Mesenteric fat pad (tissue), 1 donor: ENCODE data around the gene TOR1AIP1. TPM values are rescaled to one million over a fixed set of nuclear protein-coding genes. Genes with fewer than 3 reads are reported as not detected.

ENCODE experiments used
- DNase-seq: peaks from one replicate; pipeline ENCODE4 v3.0.0-alpha.2; 2020; ENCODE audit warnings: low spot score
- total RNA-seq: library from RNA; stranded (reverse); fragmentation: NEBNext Ultra II Directional; extraction: Animal tissue kit (Norgen Biotek cat#: 25700); gene quantifications from one replicate; pipeline ENCODE4 v1.2.1, GENCODE V29; 2021
- donor health status: DM: yes; HTN: yes; CAD: no.

The TOR1AIP1 gene
- total RNA-seq, 1 donor from 2014 or later: 42.6 TPM

- DNase-seq: no peak
These were observed 2.3 kb upstream of the TOR1AIP1 start for GRCh38 chr1:179879797-179880196.

DNA sequence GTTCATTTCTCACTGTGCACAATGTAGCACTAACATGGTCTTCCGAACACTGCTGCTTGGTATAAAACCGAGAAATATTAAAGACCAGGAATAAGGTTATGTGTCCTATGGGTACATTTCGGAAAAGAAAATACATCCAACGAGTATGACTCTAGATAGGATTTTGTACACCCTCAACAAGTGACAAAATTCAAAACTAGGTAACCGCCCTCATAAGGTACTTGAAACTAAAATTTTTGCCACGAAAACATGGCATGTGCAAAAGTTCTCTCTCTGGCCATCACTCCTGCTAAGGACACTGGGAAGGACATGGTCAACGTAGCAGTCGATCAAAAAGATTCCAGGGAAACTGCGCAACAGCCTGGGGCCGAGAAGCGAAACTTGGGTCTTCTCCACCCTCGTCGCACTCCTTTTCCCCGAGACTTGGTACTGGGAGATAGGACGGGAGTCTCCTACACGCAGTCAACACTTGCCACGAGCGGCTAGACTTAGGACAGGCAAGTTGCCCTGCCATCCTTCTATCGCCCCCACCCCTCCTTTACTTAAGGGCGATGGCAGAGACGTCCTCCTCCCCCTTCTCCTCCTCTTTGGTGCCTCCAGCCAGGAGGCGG is 338 bp upstream of the TOR1AIP1 start:
- no peak for DNase-seq

GRCh38 chr1:179883040-179883744 is 1.1 kb downstream of the TOR1AIP1 start:
- no peak for DNase-seq

- no peak for DNase-seq
These were observed 1.7 kb downstream of the TOR1AIP1 start for GRCh38 chr1:179883745-179884138.

DNA sequence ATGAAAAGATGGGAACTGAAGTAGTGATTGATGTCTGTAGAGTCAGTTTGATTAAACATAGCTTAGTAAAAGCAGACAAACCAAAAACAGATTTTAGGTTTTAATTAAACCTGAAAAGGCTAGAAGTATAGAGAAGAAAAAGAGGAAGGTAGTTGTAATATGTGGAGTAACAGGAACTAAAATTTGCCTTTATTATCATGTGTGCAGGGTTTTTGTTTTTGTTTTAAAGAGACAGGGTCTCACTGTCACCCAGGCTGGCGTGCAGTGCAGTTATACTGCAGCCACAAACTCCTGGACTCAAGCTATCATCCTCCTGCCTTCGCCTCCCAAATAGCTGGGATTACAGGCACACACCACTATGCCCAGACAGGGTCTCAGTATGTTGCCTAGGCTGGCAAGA is 6.0 kb downstream of the TOR1AIP1 start:
- no peak for DNase-seq

GRCh38 chr1:179889589-179889988 is 7.5 kb downstream of the TOR1AIP1 start:
- no peak for DNase-seq

DNA sequence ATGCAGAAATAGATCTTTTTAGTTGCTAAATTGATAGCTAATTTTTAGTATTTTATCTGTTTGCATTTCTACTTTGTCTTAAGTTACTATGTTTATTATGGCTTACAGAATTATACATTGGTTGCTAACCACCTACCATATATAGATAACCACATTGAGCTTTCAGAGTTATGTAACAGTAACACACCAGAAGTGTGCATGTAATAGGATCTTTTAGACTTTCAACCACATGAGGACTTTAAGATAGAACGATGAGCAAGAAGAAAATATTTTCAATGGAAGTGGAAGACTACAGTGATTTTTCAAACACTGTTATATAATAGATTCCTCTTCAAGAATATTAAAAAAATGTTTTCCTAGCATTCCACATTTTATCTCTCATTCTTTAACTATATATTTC is 28.8 kb downstream of the TOR1AIP1 start:
- no peak for DNase-seq

DNA sequence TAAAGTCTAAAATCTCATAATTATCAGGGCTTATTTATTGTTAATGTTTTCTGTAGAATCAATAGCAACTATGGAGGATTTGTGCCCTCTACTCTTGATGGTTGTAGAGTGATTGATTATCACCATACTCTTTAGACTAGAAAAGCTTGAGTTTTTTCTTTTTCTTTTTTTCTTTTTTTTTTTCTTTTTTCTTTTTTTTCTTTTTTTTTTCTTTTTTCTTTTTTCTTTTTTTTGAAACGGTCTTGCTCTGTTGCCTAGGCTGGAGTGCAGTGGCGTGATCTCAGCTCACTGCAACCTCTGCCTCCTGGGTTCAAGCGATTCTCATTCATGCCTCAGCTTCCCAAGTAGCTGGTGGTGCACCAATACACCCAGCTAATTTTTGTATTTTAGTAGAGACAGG is 29.7 kb downstream of the TOR1AIP1 start:
- DNase-seq: no peak

DNA sequence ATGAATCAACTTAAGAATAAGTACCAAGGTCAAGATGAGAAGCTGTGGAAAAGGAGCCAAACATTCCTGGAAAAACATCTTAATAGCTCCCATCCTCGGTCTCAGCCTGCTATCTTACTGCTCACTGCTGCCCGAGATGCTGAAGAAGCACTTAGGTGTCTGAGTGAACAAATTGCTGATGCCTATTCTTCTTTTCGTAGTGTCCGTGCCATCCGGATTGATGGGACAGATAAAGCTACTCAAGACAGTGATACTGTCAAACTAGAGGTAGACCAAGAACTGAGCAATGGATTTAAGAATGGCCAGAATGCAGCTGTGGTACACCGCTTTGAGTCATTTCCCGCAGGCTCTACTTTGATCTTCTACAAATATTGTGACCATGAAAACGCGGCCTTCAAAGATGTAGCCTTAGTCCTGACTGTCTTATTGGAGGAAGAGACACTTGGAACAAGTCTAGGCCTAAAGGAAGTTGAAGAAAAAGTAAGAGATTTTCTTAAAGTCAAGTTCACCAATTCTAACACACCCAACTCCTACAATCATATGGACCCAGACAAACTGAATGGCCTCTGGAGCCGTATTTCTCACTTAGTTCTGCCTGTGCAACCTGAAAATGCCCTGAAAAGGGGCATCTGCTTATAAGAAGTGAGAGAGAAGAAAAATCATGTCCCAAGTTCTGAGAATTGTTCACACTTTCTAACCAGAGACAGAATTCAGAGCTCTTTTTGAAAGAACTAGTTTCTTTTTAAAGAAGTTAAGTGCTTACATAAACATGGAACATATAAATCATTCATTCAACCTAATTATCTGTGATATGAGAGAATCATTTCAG is 35.7 kb downstream of the TOR1AIP1 start:
- no peak for DNase-seq

- no peak for DNase-seq
These were observed 39.4 kb downstream of the TOR1AIP1 start for GRCh38 chr1:179921472-179921871.

DNA sequence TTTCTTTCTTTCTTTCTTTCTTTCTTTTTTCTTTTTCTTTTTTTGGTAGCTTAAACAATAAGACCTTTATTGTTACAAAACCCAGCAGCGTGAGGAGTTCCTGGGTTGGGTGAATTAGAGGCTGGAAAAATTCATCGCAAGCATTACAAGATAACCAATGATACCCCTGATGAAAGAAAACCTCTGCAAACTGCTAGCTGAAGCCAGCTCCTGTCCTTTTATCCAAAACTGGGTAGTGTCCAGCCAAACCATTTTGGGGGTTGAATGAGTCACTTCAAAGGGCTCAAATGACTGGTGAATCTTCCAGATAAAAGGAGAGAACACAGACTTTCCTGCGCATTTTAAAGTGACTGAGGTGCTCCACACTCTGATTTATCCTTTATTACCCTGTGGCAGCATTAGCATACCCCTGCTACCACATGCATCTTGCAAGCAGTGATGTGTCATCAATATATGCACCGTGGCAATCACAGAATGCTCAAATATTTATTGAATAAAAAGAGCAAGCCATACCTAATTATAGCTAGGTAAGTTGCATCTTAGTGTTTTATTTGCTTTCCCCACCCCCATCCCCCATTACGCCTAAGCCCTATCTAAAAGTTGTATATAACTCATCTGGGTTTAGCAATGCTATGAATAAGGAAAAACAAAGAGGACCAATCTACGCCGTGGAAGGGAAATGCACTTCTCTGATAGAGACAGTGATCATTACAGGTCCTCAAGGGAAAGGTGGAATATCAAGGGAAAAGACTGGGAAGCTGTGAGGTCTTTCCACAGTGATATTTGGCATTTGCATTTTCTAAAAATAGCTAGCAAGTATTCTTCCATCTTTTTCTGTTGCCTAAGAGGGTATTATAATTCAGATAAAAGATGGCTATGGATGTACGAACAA is 40.1 kb downstream of the TOR1AIP1 start:
- no peak for DNase-seq

GRCh38 chr1:179923029-179923428 is 40.9 kb downstream of the TOR1AIP1 start:
- DNase-seq: no peak

DNA sequence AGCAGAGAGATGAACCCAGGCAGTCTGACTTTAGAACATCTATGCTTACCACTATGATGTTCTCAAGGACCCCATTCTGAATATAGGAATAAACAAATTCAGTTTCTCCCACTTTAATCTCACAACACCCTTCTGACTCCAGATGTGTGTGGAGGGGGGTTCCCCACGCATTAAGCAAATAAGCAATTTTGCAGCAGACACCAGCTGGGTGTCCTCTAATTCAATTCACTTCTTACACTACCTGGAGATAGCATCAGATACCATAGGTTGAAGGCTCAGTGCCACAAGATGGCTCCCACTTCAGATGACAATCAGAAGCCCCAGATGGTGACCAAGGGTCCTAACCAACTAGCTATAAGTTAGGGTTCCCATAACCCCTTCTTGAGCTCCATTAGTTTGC is 42.2 kb downstream of the TOR1AIP1 start:
- DNase-seq: no peak

- DNase-seq: no peak
These were observed 43.2 kb downstream of the TOR1AIP1 start for GRCh38 chr1:179925302-179925701.

DNA sequence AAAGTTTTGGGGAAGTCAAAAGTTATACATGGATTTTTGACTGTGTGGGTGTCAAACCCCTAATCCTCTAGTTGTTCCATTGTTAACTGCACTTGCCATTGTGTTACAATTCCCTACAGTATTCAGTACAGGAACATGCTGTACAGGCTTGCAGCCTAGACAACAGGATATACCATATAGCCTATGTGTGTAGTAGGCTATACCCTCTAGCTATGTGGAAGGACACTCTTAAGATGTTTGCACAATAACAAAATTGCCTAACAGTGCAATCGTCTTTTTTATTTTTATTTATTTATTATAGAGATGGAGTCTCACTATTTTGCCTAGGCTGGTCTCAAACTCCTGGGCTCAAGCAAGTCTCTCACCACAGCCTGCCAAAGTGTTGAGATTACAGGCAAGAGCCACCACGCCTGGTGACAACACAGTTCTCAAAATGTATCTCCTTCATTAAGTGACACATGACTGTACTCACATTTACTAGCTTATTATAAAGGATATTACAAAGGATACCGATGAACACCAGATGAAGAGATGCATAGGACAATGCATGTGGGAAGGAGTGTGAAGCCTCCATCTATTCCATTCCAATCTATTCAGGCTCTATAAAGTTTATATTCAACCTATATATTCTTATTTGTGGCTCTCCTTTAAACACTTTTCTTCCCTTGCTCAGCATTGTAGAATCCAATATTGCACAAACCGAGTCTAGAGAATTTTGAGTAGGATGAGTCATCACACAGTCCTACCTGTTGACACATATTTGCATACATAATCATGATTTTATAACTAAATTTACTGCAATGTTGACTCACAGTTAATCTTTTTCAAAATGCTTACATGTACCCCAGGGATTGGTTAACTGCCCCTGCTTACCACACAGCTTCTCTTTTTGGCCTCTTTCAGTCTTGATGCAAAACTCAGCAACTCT is 44.1 kb downstream of the TOR1AIP1 start:
- no peak for DNase-seq

GRCh38 chr1:179926850-179927205 is 44.7 kb downstream of the TOR1AIP1 start:
- DNase-seq: no peak

- DNase-seq: no peak
These were observed 48.1 kb downstream of the TOR1AIP1 start for GRCh38 chr1:179929955-179930798.

DNA sequence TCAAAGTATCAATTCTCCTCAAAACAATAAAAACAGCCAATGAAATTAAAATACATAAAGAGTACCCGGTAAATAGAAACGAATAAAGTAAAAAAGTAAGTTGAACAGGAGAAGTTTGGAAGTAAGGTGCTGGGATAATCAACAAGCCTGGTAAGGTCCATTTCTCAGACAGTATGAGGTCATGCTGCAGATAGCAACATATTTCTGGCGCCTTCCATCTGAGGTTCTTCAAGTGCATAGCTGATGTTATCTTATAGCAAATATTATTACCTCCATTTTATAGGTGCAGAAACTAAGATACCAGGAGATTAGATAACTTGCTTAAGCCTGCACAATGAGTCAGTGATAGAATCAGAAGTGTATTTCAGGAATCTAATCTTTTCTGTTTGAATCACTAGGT is 48.8 kb downstream of the TOR1AIP1 start:
- DNase-seq: no peak

DNA sequence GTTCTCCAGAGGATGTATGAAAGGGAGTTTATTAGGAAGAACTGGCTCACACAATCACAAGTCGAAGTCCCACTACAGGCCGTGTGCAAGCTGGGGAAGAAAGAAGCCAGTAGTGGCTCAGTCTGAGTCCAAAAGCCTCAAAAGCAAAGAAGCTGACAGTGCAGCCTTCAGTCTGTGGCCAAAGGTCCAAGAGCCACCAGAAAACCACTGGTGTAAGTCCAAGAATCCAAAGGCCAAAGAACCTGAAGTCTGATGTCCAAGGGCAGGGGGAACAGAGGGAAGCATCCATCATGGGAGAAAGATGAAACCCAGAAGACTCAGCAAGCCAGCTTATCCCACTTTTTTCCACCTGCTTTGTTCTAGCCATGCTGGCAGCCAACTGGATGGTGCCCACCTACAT is 51.1 kb downstream of the TOR1AIP1 start:
- DNase-seq: no peak
